K562 (cell line): ENCODE measurements around the gene GALR1. TPM values are rescaled to one million over a fixed set of nuclear protein-coding genes. Genes with fewer than 3 reads are reported as not detected.

Experiments used
- ATAC-seq: fragments of 200-7000 bp; cut with Tn5 transposase; 3 replicates; pipeline ENCODE4 v1.9.1; 2020; ENCODE audit warnings: moderate library complexity
- BruUV-seq: library from RNA; stranded (reverse); fragments of 400-500 nt; replicated peaks from 2 replicates; lab custom pipeline; 2021; lab: Mats Ljungman, UMichigan
- CTCF ChIA-PET: fragments of 300-600 bp; formaldehyde crosslinking; extraction: SDS; loops from one replicate; lab custom pipeline; 2021; ENCODE audit warnings: low intra/inter-chr PET ratio; lab: Yijun Ruan, JAX
- POLR2A ChIA-PET: fragments of 300-600, 350-650 bp; sonication (Branson Sonifier 250); formaldehyde crosslinking; extraction: SDS; loops from one replicate; lab custom pipeline; 2021; ENCODE audit warnings: antibody characterized with exemption, inconsistent platforms; lab: Yijun Ruan, JAX
- DNase-seq, 4 experiments: peaks; one replicate each; pipeline versions ENCODE4 v3.0.0 to v3.0.0-alpha.2; 2011 to 2018; ENCODE audit warnings: low spot score in 3 of 4, mixed read lengths in 3 of 4; ENCODE audit errors: extremely low read depth in 1 of 4
- FAIRE-seq: peaks from 2 replicates; lab custom pipeline; 2011; peaks lifted over from hg19 to GRCh38; lab: Jason Lieb, UNC
- H2AFZ ChIP-seq: 2 replicates; pipeline ENCODE4 v1.6.0; 2011; ENCODE audit warnings: low read depth, low read length, control low read depth, inconsistent platforms
- H3K27ac ChIP-seq: fragments of 200-600 bp; 3 replicates; pipeline ENCODE4 v1.8.0; 2011; ENCODE audit warnings: low read depth, mild to moderate bottlenecking, control low read depth, inconsistent platforms, low read length, moderate library complexity, mixed read lengths; ENCODE audit errors: extremely low read depth
- H3K27me3 ChIP-seq, 2 experiments: fragments of 300-600 bp in 1 of 2; 2 replicates in 1 of 2; 3 replicates in 1 of 2; pipeline versions ENCODE4 v1.6.0 to v1.8.0; 2011; ENCODE audit warnings: inconsistent platforms in 2 of 2, low read length in 2 of 2, mild to moderate bottlenecking in 1 of 2, mixed read lengths in 1 of 2, moderate library complexity in 1 of 2; ENCODE audit not compliant: control insufficient read depth in 2 of 2, insufficient read depth in 2 of 2
- H3K36me3 ChIP-seq: fragments of 300-600 bp; 3 replicates; pipeline ENCODE4 v1.8.0; 2011; ENCODE audit warnings: mild to moderate bottlenecking, low read length, inconsistent platforms; ENCODE audit not compliant: control insufficient read depth, insufficient read depth
- H3K4me1 ChIP-seq, 2 experiments: fragments of 200-600 bp in 1 of 2; replicated peaks in 1 of 2; 2 replicates in 1 of 2; 3 replicates in 1 of 2; pipeline versions ENCODE4 v1.5.1 to v1.8.0; 2011; ENCODE audit warnings: inconsistent platforms in 2 of 2, low read length in 2 of 2, mild to moderate bottlenecking in 1 of 2, mixed read lengths in 1 of 2, moderate library complexity in 1 of 2; ENCODE audit not compliant: control insufficient read depth in 2 of 2, insufficient read depth in 2 of 2
- H3K4me2 ChIP-seq: 2 replicates; pipeline ENCODE4 v1.6.1; 2011; ENCODE audit warnings: low read length, control low read depth, inconsistent platforms, mixed read lengths; ENCODE audit not compliant: insufficient read depth
- H3K4me3 ChIP-seq: fragments of 200-600 bp; sonication (generic), shearing (Covaris generic); 2 replicates; pipeline ENCODE4 v1.5.1; 2016; ENCODE audit warnings: control low read depth, inconsistent platforms
- H3K79me2 ChIP-seq: fragments of 200-600 bp; 3 replicates; pipeline ENCODE4 v1.8.0; 2011; ENCODE audit warnings: low read length, inconsistent platforms; ENCODE audit not compliant: control insufficient read depth, insufficient read depth
- H3K9ac ChIP-seq, 2 experiments: 2 replicates each; pipeline versions ENCODE4 v1.6.0 to v1.6.1; 2011; ENCODE audit warnings: low read depth in 2 of 2, low read length in 2 of 2, control low read depth in 1 of 2, inconsistent platforms in 1 of 2, mild to moderate bottlenecking in 1 of 2, mixed read lengths in 1 of 2; ENCODE audit not compliant: insufficient read depth in 1 of 2
- H3K9me1 ChIP-seq: one replicate; pipeline ENCODE4 v1.6.0; 2011; ENCODE audit warnings: inconsistent platforms, mild to moderate bottlenecking, low read length, moderate library complexity; ENCODE audit not compliant: control insufficient read depth, insufficient read depth
- H3K9me3 ChIP-seq: replicated peaks from 2 replicates; pipeline ENCODE4 v1.5.1; 2011; ENCODE audit warnings: low read depth, low read length, inconsistent platforms; ENCODE audit not compliant: control insufficient read depth, insufficient read depth
- H4K20me1 ChIP-seq: replicated peaks from 2 replicates; pipeline ENCODE4 v1.6.1; 2011; ENCODE audit warnings: low read length, inconsistent platforms, mixed read lengths; ENCODE audit not compliant: control insufficient read depth, insufficient read depth
- CTBP1 ChIP-seq: fragments of 450-650 bp; IDR thresholded peaks from 2 replicates; pipeline ENCODE4 v1.6.1; 2016; ENCODE audit warnings: borderline replicate concordance
- CTCF ChIP-seq, 3 experiments: IDR thresholded peaks in 2 of 3; conservative IDR thresholded peaks in 1 of 3; 2 replicates each; pipeline ENCODE4 v1.5.1; 2011 to 2012; ENCODE audit warnings: low read length in 3 of 3, mild to moderate bottlenecking in 3 of 3, control low read depth in 2 of 3, improper control_type of control experiment in 1 of 3, inconsistent platforms in 1 of 3, low read depth in 1 of 3, mixed read lengths in 1 of 3, moderate library complexity in 1 of 3; ENCODE audit not compliant: insufficient read depth in 2 of 3
- L3MBTL2 ChIP-seq: fragments of 450-650 bp; IDR thresholded peaks from 2 replicates; pipeline ENCODE4 v1.6.1; 2016; ENCODE audit warnings: mild to moderate bottlenecking, moderate library complexity
- ZNF12 ChIP-seq: sonication (generic); formaldehyde crosslinking; IDR thresholded peaks from 2 replicates; pipeline ENCODE4 v1.4.0; 2020; ENCODE audit warnings: mild to moderate bottlenecking, missing genetic modification reagents
- WGBS: fragments of 100-300 bp; shearing (Covaris generic); methylation state at CpG from one replicate; pipeline ENCODE4 v1.1.6; 2016; ENCODE audit warnings: low coverage, mixed read lengths; ENCODE audit not compliant: insufficient coverage; ENCODE audit errors: missing lambda C conversion rate; 5-methylcytosine and 5-hydroxymethylcytosine counted together
- in situ Hi-C: fragments of 300-500 bp; cut with MboI; formaldehyde crosslinking; loops from 4 replicates; pipeline ENCODE4 v1.15.0; 2018; ENCODE audit warnings: inconsistent platforms, mixed read lengths
- intact Hi-C: fragments of 100-400 bp; cut with micrococcal nuclease; formaldehyde crosslinking; loops from 2 replicates; pipeline ENCODE4 v1.14.2; 2022
- polyA plus RNA-seq, 8 experiments: library from polyadenylated mRNA; depleted of rRNA in 4 of 8; stranded (reverse) in 5 of 8; unstranded in 3 of 8; fragments of >200 nt; fragmentation: Nextera tagmentation in 2 of 8; fragmentation: Illumina TruSeq in 1 of 8; extraction: Ambion mirVana in 2 of 8; extraction: Trizol in 1 of 8; gene quantifications; 2 replicates each; pipeline versions ENCODE4 v1.2.1 to v1.2.3, GENCODE V29; 2011 to 2014; ENCODE audit warnings: inconsistent platforms in 1 of 8, missing spikeins in 1 of 8
- total RNA-seq, 7 experiments: library from RNA; depleted of rRNA in 6 of 7; stranded (reverse); fragments of >200 nt in 6 of 7; fragmentation: Illumina TruSeq in 2 of 7; extraction: Trizol in 2 of 7; gene quantifications; 2 replicates each; pipeline versions ENCODE4 v1.2.1 to v1.2.3, GENCODE V29; 2011 to 2021; ENCODE audit warnings: low replicate concordance in 1 of 7
- TF ChIP-seq, protein P1 (sequence below), 2 experiments: IDR thresholded peaks in 1 of 2; conservative IDR thresholded peaks in 1 of 2; 2 replicates each; pipeline ENCODE4 v1.6.1; 2016; ENCODE audit warnings: low read depth in 2 of 2, mild to moderate bottlenecking in 1 of 2, missing compliant biosample characterization in 1 of 2, missing genetic modification characterization in 1 of 2, moderate library complexity in 1 of 2

GALR1 gene
- total and polyA plus RNA-seq, 9 of the 15 experiments (the other 6 are each of a cell fraction or from before 2014, with no cell fraction given), result not detected

DNA sequence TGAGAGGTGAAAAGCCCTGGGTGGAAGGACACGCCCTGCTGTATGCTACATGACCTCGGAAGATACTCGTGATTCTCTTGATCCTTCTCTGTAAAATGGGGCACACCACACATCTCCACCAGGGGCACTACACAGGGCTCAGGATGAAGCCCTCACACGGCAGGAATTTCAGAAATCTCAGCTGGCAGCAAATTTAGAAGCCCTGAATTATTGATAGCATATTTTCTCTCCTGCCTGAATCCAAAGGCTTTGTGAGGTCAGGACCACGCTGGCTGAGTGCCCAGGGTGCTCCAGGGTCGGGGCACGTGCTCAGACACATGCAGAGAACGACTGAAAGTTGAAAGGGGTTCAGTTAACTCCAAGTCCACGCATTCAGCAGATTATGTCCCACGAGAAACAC is 42.1 kb upstream of the GALR1 start:
- 0 out of 5 replicates have a peak, but pooled peaks cover 0 to 11% of the 10 kb centered on the region in 2 experiments for H3K27me3 ChIP-seq
- no peak overlapping the region for H3K9ac ChIP-seq
- H3K9me3 ChIP-seq, result no peaks in the 10 kb centered on the region
- DNase-seq, result no peak
- TF ChIP-seq ZNF12 (CRISPR knock-in tag) (no peak), CTCF (IDR thresholded peaks at IDR 0.05 in 2 of 3, conservative IDR thresholded peaks at IDR 0.05 in 1 of 3; ENCODE audit: insufficient read depth in 2 of 3, low read depth in 1 of 3, low read length in 3 of 3) (peak in 1 of 3 experiments; percentile 22; a peak in 1 of 6 replicates), CTBP1 (no peak), L3MBTL2 (peak; percentile 41; the same call in 1 of the 2 replicates)
- TF ChIP-seq, protein P1, sequence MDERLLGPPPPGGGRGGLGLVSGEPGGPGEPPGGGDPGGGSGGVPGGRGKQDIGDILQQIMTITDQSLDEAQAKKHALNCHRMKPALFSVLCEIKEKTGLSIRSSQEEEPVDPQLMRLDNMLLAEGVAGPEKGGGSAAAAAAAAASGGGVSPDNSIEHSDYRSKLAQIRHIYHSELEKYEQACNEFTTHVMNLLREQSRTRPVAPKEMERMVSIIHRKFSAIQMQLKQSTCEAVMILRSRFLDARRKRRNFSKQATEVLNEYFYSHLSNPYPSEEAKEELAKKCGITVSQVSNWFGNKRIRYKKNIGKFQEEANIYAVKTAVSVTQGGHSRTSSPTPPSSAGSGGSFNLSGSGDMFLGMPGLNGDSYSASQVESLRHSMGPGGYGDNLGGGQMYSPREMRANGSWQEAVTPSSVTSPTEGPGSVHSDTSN (CRISPR knock-in tag; IDR thresholded peaks at IDR 0.05; ENCODE audit: low read depth), result no peak
- TF ChIP-seq, protein P1 (tag; conservative IDR thresholded peaks at IDR 0.05; ENCODE audit: low read depth), result no peak
- H3K4me2 ChIP-seq, result no peak overlapping the region
- FAIRE-seq, result no peak
- no peak overlapping the region for H2AFZ ChIP-seq
- no TSS peak for BruUV-seq
- H4K20me1 ChIP-seq, result no peaks in the 10 kb centered on the region
- H3K9me1 ChIP-seq, result no peaks in the 10 kb centered on the region
- H3K27ac ChIP-seq, result no peak overlapping the region
- no peak for ATAC-seq
- WGBS, result 2% methylated on average over 7 of the region's 10 CpGs
- in situ Hi-C loops, result no loop called here
- no peaks in the 10 kb centered on the region for H3K4me1 ChIP-seq
- intact Hi-C loops, result no loop called here
- ChIA-PET POLR2A (no interaction called here), CTCF (no interaction called here)
- H3K36me3 ChIP-seq, result no peaks in the 10 kb centered on the region
- H3K79me2 ChIP-seq, result no peaks in the 10 kb centered on the region
- H3K4me3 ChIP-seq, result no peak overlapping the region
